ENCODE data around the gene FLRT2.

Gene FLRT2

DNA sequence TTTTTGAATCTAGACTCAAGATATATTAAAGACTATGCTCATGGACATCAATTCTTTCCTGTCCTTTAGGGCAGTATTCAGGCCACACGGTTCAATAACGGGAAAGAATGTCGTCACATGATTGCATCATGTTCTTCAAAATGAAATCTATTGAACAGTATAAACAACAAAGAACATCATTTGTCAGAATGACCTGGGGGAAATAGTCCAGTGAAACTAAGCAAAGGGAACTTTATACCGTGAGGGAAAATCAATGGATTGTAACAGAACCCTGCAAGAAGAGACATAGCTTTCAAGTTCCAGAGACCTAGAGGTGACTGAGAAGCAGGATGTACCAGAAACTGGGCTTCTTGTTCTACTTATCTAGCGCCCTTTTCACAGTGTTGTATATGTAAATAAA is 32.7 kb downstream of the FLRT2 start:
- H3K27ac Mint-ChIP-seq = no peak overlapping the region
- H3K4me3 Mint-ChIP-seq = no peak overlapping the region
- H3K27me3 Mint-ChIP-seq (ENCODE audit: low read depth) = no peaks in the 10 kb centered on the region
- H3K36me3 Mint-ChIP-seq (ENCODE audit: low read depth) = no peaks in the 10 kb centered on the region
- no peaks in the 10 kb centered on the region for H3K4me1 Mint-ChIP-seq (ENCODE audit: low read depth)
- H3K9me3 Mint-ChIP-seq = peaks cover 4% of the 10 kb centered on the region
- no peak for DNase-seq (ENCODE audit: low spot score)

DNA sequence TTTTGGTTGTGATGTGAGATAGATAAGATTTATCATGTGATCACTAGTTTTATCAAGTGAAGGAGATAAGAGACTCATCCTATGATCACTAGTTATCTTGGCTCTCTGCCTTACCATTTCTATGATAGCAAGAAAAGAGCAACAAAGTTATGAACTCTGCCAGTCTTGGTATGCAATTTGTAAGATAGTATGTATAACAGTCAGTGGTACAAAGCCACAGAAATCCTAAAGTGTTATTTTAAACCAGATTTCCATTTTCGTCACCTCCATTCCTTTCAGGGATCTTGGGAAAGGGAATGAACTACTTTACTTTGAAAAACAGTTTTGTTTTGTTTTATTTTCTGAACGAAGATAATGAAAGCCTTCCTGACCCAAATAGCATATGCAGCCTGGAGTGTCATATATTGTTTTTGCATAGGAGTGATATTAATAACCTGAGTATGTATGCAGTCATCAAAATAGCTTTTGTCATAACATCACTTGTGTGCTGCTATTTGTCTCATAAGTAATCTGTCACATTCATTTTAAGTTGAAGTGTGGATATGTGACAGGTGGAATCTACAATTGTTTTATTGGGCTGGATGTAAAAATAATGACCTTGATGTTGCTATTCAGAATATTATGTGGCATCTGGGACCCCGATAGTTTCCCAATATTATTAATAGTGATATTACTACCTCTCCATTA is 35.0 kb downstream of the FLRT2 start:
- Mint-ChIP-seq H3K4me1 (ENCODE audit: low read depth) (no peaks in the 10 kb centered on the region), H3K27me3 (ENCODE audit: low read depth) (no peaks in the 10 kb centered on the region), H3K9me3 (peaks cover 2% of the 10 kb centered on the region), H3K27ac (no peak overlapping the region), H3K36me3 (ENCODE audit: low read depth) (no peaks in the 10 kb centered on the region), H3K4me3 (no peak overlapping the region)
- DNase-seq (ENCODE audit: low spot score) = no peak

DNA sequence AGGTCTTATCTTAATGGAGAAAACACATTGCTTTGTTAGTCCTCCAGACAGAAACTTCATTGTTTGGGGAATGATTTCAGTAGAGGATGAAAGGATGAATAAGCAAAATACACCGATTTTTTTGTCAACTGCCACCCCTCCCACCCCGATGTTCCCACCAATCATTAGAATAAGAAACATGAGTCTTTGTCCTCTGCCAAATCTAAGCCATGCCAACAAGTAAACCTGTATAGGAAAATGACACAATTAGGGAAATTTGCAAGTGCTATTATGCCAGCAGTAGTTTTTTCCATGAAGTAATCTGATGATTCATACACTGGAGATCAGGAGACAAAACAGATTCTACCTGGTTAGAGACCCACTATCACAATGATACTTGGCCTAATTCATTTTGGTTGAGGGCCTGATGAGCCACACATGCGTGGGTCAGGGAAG is 35.9 kb downstream of the FLRT2 start:
- no peaks in the 10 kb centered on the region for H3K36me3 Mint-ChIP-seq (ENCODE audit: low read depth)
- no peak for DNase-seq (ENCODE audit: low spot score)
- H3K4me3 Mint-ChIP-seq = no peak overlapping the region
- H3K27ac Mint-ChIP-seq = no peak overlapping the region
- no peaks in the 10 kb centered on the region for H3K9me3 Mint-ChIP-seq
- no peaks in the 10 kb centered on the region for H3K4me1 Mint-ChIP-seq (ENCODE audit: low read depth)
- H3K27me3 Mint-ChIP-seq (ENCODE audit: low read depth) = no peaks in the 10 kb centered on the region

DNA sequence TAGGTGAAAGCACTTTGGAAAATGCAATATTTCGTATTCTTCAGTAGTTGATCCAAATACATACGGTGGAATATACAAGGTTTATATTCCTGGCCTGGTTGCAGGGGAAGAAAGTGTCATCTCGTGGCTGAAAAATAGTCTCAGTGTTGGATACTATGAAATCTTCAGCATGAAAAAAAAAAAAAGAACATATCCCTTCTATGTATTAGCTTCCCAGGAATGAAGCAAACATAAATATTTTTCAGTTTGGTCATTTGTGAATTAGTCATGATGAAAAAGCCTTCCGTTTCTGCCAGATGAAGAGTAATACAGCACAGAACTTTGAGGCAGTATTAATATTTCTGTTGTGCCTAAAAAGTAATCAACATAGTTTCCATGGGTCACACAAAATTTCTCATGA is 36.7 kb downstream of the FLRT2 start:
- H3K36me3 Mint-ChIP-seq (ENCODE audit: low read depth) = no peaks in the 10 kb centered on the region
- no peak overlapping the region for H3K4me3 Mint-ChIP-seq
- no peaks in the 10 kb centered on the region for H3K27me3 Mint-ChIP-seq (ENCODE audit: low read depth)
- H3K9me3 Mint-ChIP-seq = no peaks in the 10 kb centered on the region
- no peaks in the 10 kb centered on the region for H3K4me1 Mint-ChIP-seq (ENCODE audit: low read depth)
- H3K27ac Mint-ChIP-seq = no peak overlapping the region
- DNase-seq (ENCODE audit: low spot score) = no peak

DNA sequence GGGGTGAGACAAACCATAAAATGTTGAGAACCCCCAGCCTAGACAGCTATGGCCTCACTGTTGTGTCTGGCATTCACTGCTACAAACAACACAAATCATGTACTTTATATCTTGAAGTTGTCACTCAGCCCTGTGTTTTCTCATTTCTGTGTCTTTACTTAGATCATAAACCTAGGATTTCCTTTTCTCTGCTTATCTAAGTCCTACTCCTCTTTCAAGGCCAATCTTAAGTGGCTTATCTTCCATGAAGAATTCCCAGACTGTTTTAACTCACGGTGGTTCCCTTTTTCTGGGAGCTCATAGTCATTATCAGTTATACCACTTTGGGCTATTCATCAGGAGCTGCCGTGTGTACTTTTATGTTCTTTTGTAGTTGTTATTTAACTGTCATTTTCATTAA is 42.1 kb downstream of the FLRT2 start:
- DNase-seq (ENCODE audit: low spot score) = no peak
- H3K36me3 Mint-ChIP-seq (ENCODE audit: low read depth) = no peaks in the 10 kb centered on the region
- no peaks in the 10 kb centered on the region for H3K9me3 Mint-ChIP-seq
- H3K4me3 Mint-ChIP-seq = no peak overlapping the region
- H3K27ac Mint-ChIP-seq = no peak overlapping the region
- H3K27me3 Mint-ChIP-seq (ENCODE audit: low read depth) = no peaks in the 10 kb centered on the region
- no peaks in the 10 kb centered on the region for H3K4me1 Mint-ChIP-seq (ENCODE audit: low read depth)

DNA sequence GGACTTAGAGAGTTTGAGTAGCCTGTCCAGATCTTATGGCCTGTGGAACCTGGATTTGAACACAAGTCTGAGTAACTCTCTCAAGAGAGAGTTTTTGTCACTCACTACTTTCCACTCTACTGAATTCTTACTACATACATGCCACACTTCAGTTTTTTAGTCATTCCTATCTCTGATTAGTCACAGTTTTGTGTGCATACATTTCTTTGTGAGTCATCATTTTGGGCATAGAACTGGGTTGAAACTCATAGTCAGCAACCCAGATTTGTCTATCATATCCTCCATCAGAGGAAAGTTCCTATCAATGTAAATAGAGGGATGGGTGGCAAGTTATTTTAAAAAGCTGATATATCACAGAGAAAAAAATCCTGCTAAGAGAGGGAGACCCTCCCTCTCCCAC is 42.9 kb downstream of the FLRT2 start:
- no peaks in the 10 kb centered on the region for H3K4me1 Mint-ChIP-seq (ENCODE audit: low read depth)
- no peak for DNase-seq (ENCODE audit: low spot score)
- no peaks in the 10 kb centered on the region for H3K27me3 Mint-ChIP-seq (ENCODE audit: low read depth)
- no peaks in the 10 kb centered on the region for H3K36me3 Mint-ChIP-seq (ENCODE audit: low read depth)
- no peak overlapping the region for H3K27ac Mint-ChIP-seq
- H3K9me3 Mint-ChIP-seq = no peaks in the 10 kb centered on the region
- no peak overlapping the region for H3K4me3 Mint-ChIP-seq

DNA sequence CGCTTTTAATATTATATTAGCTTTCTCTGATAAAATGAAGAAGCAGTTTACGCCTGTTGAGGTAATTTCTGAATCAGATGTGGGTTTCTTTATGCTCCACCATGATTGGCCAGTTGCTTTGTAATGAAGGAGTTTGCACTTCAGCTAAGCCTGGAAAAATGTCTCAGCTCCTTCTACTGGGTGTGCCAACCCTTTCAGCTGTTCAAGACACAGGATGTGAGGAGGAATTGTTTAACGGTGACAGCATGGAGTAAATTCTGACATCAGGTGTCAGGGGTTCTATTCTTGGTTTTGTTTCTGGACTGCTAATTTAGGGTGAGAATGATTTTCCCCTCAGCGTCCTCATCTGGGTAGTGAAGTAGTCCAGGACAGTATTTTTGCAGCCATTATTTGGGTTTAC is 43.5 kb downstream of the FLRT2 start:
- Mint-ChIP-seq H3K27me3 (ENCODE audit: low read depth) (no peaks in the 10 kb centered on the region), H3K9me3 (no peaks in the 10 kb centered on the region), H3K27ac (no peak overlapping the region), H3K4me3 (no peak overlapping the region), H3K36me3 (ENCODE audit: low read depth) (no peaks in the 10 kb centered on the region), H3K4me1 (ENCODE audit: low read depth) (no peaks in the 10 kb centered on the region)
- no peak for DNase-seq (ENCODE audit: low spot score)

DNA sequence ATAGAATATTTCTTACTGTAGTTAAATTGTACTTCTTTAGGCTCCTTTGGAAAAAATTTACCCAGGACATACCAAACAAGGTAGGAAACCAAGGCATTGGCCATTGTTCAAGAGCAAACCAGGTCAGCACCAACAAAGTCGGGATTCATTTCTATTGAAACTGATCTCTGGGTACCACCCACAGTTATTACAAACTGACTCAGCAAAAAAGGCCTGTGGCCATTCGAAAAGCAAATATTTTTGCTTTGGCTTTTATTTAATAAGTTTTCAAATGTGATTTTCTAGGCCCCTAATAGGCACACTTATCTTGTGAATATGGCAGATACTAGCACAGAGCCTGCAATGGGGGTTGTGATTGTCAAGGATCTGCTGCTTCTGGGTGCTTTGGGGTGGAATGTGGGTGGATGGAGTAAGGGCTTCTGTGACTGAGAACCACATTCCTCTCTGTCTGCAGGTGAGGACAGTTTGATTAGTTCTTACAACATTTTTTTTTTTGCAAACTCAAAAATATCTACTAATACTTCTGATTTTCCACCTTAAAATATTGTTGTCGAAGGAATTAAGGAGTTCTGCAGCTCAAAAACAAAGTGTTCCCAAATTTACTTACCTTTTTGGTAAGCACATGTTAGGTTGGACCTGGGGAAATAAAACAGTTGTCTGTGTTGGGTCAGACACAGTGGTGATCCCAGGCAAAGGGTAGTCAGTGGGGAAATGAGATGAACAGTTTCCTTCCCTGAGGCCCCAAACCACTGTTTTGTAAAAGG is 45.1 kb downstream of the FLRT2 start:
- no peaks in the 10 kb centered on the region for H3K27me3 Mint-ChIP-seq (ENCODE audit: low read depth)
- no peaks in the 10 kb centered on the region for H3K4me1 Mint-ChIP-seq (ENCODE audit: low read depth)
- no peaks in the 10 kb centered on the region for H3K9me3 Mint-ChIP-seq
- no peaks in the 10 kb centered on the region for H3K36me3 Mint-ChIP-seq (ENCODE audit: low read depth)
- no peak for DNase-seq (ENCODE audit: low spot score)
- no peak overlapping the region for H3K4me3 Mint-ChIP-seq
- no peak overlapping the region for H3K27ac Mint-ChIP-seq

DNA sequence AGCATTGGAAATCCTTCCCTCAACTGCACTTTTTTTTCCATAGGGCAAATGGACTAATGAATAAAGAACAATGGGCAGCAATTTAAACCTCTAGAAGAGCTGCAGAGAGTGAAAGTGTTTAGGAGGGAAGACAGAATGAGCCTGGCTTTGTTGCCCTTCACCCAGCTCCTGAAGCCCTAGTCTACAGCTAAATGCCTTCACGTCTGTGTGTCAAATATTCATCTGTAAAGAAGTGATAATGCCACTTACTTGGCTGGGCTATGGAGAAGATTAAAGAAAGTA is 45.6 kb downstream of the FLRT2 start:
- H3K4me3 Mint-ChIP-seq = no peak overlapping the region
- no peaks in the 10 kb centered on the region for H3K9me3 Mint-ChIP-seq
- H3K27ac Mint-ChIP-seq = no peak overlapping the region

DNA sequence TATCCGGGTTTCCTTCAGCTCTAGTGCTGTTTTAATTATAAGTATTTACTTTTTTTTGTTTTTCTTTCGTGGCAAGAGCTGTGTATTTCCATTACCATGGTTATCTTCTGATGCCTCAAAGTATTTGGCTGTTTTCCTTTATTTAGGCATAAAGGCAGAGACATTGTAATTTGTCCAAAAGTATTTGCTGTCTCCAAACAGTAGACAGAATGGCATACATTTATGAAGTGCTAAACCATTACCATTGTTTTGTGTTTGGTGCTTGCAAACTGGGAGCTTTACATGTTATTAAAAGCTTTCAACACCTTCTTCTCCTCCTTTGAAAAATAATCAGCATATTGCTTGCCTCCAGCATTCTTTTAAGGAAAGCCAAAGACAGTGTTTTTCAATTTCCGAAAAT is 46.3 kb downstream of the FLRT2 start:
- Mint-ChIP-seq H3K36me3 (ENCODE audit: low read depth) (no peaks in the 10 kb centered on the region), H3K4me1 (ENCODE audit: low read depth) (no peaks in the 10 kb centered on the region), H3K27me3 (ENCODE audit: low read depth) (no peaks in the 10 kb centered on the region), H3K4me3 (no peak overlapping the region), H3K9me3 (no peaks in the 10 kb centered on the region), H3K27ac (no peak overlapping the region)
- DNase-seq (ENCODE audit: low spot score) = no peak

More for the DNA sequence above, 45.6 kb downstream of the FLRT2 start:
- Mint-ChIP-seq H3K27me3 (ENCODE audit: low read depth) (no peaks in the 10 kb centered on the region), H3K36me3 (ENCODE audit: low read depth) (no peaks in the 10 kb centered on the region), H3K4me1 (ENCODE audit: low read depth) (no peaks in the 10 kb centered on the region)
- DNase-seq (ENCODE audit: low spot score) = no peak

DNA sequence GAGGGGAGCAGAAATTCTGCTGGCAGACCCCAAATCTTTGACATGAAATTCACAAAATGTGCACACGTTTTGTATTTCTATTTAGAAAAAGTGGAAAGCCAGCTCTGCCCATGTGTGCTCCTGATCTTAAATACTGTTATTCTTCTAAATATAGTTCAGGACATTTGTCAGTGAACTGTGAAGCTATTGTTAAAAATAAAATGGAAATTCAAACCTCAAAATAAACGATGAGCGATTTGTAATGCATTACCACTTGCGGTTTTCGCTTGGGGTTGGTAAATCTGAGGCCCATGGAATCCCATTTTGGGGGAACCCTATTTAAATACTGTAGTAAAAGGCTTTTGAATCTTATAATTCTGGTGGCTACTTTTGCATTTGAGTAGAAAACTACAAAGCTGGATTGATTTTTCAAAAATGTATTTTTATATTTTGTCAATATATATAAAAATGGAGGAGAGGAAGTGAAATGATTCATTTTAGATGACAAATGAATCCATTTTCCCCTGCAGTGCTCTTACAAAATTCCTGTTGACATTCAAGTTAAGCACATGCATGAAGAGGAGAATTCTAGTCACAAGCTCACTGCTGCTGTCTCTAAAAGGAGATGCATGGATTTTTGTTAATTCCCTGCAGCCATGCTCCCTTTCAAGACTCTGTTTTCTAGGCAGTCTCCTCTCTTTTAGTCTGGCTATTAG is 47.1 kb downstream of the FLRT2 start:
- Mint-ChIP-seq H3K36me3 (ENCODE audit: low read depth) (no peaks in the 10 kb centered on the region), H3K27ac (no peak overlapping the region), H3K4me3 (no peak overlapping the region), H3K9me3 (no peaks in the 10 kb centered on the region), H3K4me1 (ENCODE audit: low read depth) (no peaks in the 10 kb centered on the region), H3K27me3 (ENCODE audit: low read depth) (no peaks in the 10 kb centered on the region)
- no peak for DNase-seq (ENCODE audit: low spot score)

DNA sequence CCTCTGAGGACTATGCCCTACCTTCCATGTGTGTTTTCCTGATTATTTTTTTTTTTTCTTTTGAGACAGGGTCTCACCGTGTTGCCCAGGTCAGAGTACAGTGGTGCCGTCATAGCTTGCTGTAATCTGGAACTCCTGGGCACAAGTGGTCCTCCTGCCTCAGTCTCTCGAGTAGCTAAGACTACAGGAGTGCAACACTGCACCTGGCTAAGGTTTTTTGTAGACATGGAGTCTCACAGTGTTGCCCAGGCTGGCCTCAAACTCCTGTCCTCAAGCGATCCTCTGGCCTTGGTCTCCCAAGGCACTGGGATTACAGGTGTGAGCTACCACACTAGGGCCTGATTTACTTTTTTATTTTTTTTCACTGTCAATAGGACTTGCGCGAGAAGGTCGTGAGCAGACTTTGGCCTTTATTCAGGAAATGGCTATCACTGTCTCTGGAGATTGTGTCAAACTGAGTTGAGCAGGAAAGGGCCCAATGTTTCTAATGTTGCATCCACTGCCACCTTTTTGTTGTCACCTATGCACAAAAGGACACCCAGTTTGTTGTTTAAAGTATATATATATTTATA is 47.7 kb downstream of the FLRT2 start:
- Mint-ChIP-seq H3K9me3 (no peaks in the 10 kb centered on the region), H3K36me3 (ENCODE audit: low read depth) (no peaks in the 10 kb centered on the region), H3K27ac (no peak overlapping the region), H3K4me1 (ENCODE audit: low read depth) (no peaks in the 10 kb centered on the region), H3K4me3 (no peak overlapping the region), H3K27me3 (ENCODE audit: low read depth) (no peaks in the 10 kb centered on the region)
- DNase-seq (ENCODE audit: low spot score) = no peak

DNA sequence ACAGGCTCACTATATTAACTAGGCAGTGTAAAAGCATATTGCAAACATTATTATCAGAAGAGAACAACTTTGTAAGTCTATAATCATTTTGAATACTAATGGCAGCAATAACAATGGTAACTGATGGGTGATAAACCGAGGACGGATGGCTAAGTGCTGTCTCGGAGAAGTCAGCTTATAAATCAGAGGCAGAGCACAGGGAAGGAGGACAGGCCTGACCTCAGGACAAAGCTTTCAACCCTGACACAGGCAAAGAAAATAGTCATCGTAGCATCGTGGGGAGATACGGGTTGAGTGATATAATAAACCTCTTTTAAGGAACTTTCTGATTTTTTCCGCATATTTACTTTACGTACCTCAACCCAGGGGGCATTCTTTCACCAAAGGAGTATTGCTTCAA is 48.4 kb downstream of the FLRT2 start:
- DNase-seq (ENCODE audit: low spot score) = no peak
- Mint-ChIP-seq H3K4me1 (ENCODE audit: low read depth) (no peaks in the 10 kb centered on the region), H3K27me3 (ENCODE audit: low read depth) (no peaks in the 10 kb centered on the region), H3K27ac (no peak overlapping the region), H3K9me3 (no peaks in the 10 kb centered on the region), H3K36me3 (ENCODE audit: low read depth) (no peaks in the 10 kb centered on the region), H3K4me3 (no peak overlapping the region)

DNA sequence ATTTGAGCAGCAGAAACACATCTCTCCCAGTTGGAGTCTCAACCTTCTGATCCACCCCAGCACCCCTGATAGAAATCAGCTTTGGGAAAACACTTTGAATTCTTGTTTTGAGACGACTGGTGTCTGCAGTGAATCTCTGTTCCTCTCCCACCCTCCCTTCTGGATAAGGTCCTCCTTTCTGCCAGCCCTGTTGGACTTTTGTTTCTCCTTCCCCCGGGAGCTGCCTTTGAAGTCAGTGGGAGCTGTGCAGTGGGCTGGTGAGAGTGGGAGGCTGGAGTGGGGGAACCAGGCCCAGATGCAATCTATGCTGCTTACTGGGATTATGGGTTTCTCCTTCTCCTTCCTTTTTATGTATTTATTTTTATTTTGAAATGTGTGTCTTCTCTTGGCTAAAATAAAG is 49.0 kb downstream of the FLRT2 start:
- Mint-ChIP-seq H3K27me3 (ENCODE audit: low read depth) (no peaks in the 10 kb centered on the region), H3K9me3 (no peaks in the 10 kb centered on the region), H3K4me3 (no peak overlapping the region), H3K27ac (no peak overlapping the region), H3K4me1 (ENCODE audit: low read depth) (no peaks in the 10 kb centered on the region), H3K36me3 (ENCODE audit: low read depth) (no peaks in the 10 kb centered on the region)
- no peak for DNase-seq (ENCODE audit: low spot score)

Data from T-helper 2 cell treated with Interferon-gamma antibody and Interleukin-4, amounts not matched to agents 5 μg/mL and 100 μg/mL, for 36 hours (primary cell).